GM19351 (cell line): ENCODE data around the gene LYRM2.

Experiments used
- ATAC-seq: cut with Tn5 transposase; IDR thresholded peaks from one replicate; pipeline ENCODE4 v1.9.1; 2021; ENCODE audit warnings: mild to moderate bottlenecking, moderate library complexity; ENCODE audit not compliant: unreplicated experiment

Gene LYRM2

GRCh38 chr6:89596484-89596883 lies 42.1 kb downstream of the LYRM2 start:
- ATAC-seq = no peak

DNA sequence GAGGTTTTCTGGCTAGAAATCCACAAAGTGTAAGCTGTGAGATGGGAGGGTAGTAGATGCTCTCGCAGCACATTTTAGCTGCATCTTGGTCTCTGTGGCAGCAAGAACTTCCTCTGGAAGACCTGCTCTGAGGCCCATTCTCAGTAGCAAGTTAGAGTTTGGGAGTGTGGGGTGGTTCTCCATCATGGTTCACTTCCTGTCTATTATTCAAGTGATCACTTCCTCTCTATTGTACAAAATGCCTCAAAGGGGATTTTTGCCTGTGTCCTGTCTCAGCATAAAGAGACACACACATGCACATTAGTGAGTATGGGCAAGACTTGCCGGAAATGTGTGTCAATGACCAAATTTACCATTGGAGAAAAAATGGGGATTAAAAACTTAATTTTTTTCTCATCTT lies 42.5 kb downstream of the LYRM2 start:
- ATAC-seq = peak; percentile 90

DNA sequence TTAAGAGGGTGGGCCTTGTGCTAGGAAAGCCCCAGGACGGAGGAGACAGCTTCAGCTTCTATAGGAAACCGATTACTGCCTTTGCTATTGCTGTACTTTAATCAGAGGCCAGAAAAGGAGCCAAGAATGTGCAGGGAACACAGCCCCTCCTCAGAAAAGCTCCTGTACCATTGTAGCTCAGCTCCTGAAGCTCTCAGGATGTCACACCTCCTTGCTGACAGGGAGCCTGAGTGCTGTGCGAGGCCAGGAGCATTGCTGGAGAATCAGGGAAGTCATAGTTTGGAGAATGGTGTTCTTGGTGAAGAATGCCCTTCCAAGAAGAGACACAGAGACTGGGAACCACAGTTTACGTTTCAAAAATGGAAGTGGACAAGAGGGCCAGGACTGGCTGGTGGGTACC lies 46.8 kb downstream of the LYRM2 start:
- ATAC-seq = no peak

DNA sequence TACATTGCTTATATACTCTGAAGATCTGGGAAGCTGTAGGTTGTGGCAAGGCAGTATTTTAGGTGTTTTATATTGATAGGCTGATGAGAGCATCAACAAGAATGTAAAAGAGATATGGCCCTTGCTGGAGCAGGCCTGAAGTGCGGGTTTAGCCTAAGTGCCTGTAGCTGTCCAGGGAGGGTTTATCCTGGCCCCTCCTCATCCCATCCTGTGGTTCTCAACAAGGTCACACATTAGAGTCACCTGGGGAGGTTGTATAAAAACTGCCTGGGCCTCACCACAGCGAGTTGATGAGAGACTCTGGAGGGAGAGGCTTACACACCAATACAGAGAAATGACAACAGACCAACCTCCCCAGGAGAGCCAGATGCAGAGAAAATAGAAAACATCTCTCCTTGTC lies 48.4 kb downstream of the LYRM2 start:
- no peak for ATAC-seq

GRCh38 chr6:89589297-89590025 lies 49.1 kb downstream of the LYRM2 start:
- no peak for ATAC-seq

DNA sequence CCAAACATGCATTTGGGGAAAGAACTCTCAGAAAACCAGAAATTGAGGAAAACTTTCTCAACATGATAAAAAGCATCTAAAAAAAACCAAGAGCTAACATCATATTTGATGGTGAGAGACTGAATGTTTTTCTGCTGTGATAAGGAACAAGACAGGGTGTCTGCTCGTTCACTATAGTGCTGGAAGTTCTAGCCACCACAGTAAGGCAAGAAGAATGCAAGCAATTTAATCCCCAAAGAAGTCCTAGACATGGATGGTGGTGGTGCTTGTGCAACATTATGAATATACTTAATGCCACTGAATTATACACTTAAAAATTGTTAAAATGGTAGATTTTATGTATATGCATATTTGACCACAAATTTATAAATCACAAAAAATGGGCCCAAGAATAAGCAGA lies 53.4 kb downstream of the LYRM2 start:
- ATAC-seq = no peak

- no peak for ATAC-seq
Observed at GRCh38 chr6:89584539-89584938, 54.0 kb downstream of the LYRM2 start.

DNA sequence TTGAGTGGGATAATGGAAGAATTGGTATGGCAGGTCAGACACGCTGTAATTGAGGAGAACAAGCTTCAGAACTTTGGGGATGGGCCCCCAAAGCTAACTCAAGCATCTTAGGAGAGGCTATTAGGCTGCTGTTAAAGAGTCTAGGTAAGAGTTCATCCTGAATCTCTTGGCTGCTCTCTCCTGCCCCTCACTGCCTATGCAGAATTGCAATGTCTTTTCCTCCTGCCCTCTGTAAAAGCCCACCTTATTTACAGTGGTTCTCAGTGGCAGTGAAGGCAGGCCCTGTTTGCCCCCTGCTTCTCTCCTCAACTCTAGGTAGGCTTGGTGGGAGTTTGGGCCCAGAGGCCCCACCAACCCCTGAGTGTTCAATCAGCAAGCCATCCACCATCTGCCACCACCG lies 55.0 kb downstream of the LYRM2 start:
- no peak for ATAC-seq

DNA sequence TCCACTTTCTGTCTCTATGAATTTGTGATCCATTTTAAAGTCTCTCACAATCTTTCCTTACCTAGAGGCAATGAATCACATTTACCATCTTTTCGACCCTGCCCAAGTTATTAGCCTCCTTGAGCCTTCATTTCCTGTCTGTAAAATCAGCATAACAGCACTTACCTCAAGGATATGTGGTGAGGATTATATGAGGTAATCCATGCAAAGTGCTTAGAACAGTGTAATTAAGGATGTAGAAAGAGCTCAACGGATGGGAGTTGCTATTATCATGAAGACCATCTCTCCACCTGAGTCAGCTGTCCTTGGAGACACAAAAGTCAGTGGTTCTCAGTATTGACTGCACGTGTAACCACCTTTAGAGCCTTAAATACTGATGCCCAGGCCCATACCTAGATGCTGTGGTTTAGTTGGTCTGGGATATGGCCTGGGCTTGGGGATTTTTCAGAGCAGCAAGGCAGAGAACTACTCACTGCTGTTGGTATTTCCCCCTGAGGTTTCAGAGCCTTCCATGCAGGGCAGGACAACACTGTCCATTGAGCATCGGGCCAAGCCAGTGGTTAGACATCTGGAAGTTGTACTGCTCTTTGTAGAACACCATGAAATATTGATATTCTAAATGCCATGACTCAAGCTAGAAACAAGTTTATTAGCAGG lies 55.8 kb downstream of the LYRM2 start:
- no peak for ATAC-seq

DNA sequence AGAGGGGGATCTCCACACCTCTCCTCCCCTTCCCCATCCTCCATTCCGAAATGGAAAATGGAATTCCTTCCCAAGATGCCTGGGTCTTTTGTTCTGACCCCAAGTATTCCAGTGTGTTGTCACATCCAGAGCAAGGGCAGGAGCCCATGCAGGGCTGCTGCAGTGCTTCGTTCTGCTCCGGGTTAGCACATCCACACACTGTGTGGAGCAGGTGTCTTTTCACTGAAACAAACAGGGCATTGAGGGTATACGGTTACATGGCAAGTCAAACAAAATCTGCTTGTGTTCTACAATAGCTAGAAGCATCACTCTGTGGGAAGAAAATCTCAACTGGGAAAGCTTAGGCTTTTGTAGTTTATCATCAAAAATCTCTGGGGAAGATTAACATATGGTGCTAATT lies 56.9 kb downstream of the LYRM2 start:
- ATAC-seq = no peak

DNA sequence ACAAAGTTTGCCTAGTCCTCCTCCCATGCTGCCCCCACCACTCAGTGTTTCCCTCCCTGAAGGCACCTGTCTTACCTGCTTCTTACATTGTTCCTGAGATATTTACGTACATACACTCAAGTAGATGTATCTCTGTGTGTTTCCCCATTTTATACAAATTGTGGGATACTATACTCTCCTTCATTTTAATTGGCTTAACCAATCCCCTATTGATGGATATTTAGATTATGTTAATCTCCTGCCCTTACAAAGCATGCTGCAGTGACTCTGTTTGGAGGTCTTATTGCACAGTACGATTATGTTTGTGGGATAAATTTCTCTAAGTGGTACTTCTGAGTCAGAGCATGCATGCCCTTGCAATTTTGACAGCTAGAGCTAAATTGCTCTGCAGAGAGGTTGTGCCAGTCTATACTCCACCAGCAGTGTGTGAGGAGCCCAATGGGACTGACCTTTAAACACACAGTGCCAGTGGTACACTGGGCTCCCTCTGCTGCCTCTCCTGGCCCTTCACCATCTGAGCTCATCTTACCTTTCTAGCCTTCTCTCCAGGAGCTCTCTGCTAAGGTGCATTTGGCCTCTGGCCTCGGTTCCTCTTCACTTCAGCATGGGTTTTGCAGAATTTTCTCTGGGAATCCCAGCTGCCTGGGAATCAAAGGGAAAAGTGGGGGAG lies 57.4 kb downstream of the LYRM2 start:
- no peak for ATAC-seq

DNA sequence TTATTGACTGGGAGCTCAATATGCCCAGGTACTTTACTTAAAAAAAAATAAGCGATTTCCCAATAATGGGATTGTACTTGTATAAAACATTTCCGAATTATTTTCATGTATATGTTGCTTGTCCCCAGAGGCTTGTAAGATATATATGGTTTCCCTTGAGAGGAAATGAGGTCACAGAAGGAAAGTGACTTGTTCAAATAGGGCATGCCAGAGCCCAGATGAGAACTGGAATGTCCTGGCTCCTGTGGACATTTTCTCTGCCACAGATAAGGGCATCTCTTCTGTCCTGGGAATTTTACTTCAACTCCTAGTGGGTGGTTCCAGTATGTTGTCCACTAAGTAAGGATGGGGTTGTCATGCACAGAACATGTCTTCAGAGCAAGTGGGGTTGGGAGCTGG lies 63.0 kb downstream of the LYRM2 start:
- ATAC-seq = no peak

DNA sequence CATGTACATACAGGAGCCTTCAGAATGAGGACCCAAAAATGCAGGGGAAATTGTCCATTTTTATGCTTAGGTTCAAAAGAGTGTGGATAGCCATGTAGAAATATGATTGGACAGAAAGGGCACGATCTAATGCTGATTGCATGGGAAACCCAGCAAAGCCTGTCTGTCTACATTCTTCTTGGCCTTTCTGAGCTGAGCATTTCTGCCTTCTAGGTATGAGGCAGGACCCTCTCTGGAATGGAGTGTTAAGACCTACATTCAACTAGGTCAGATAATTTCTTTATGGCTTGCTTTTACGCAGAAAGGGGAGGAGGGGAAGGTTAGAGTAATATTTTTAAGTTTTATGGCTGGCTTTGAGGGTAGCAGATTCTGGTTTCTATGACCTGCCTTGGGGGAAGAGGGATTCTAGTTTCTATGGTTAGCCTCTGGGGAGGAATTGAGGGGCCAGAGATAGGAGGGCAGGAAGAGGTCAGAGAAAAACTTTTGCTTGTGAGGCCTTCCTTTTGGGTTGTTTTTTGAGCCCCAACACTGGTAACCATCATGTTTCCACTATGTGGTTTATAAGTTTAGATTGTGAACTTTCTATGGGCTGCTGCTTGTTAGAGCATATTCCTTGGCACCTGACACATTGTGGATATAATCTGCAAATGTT lies 63.5 kb downstream of the LYRM2 start:
- ATAC-seq = peak; percentile 54

DNA sequence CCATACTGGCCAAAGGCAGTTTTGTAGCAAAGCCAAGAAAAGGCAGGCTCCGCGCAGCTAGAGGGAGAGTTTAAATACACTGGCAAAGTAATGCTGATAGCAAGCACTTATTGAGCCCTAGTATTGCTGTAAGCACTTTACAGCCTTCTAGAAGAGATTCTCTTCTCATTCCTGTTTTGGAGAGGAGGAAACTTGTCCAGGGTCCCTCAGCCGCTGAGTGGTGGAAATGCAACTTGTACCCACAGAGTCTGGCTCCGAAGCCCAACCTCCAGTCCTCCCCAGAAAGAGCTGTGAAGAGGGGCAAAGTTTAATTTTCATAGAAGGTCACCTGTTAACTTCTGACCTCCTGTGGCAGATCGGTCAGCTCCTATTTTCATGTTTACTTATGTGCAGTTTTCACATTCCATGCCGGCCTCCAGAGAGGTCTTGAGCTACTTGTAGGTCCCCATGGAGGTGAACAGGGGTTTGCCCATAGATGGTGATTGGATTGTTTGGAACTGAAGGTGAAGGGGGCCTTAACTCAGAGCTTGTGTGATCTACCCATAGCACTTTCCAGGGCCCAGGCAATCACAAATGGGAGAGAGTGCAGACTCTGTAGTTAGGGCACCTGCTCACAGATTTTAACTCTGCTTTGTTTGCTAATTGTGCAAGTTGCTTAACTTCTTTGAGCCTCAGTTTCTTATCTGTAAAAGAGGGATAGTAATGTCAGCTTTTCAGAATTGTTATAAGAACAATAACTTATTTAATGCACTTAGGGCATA lies 70.7 kb downstream of the LYRM2 start:
- ATAC-seq = no peak

GRCh38 chr6:89566930-89567629 lies 71.5 kb downstream of the LYRM2 start:
- ATAC-seq = no peak

GRCh38 chr6:89566008-89566800 lies 72.3 kb downstream of the LYRM2 start:
- no peak for ATAC-seq

- no peak for ATAC-seq
Observed at GRCh38 chr6:89564752-89565427, 73.7 kb downstream of the LYRM2 start.

DNA sequence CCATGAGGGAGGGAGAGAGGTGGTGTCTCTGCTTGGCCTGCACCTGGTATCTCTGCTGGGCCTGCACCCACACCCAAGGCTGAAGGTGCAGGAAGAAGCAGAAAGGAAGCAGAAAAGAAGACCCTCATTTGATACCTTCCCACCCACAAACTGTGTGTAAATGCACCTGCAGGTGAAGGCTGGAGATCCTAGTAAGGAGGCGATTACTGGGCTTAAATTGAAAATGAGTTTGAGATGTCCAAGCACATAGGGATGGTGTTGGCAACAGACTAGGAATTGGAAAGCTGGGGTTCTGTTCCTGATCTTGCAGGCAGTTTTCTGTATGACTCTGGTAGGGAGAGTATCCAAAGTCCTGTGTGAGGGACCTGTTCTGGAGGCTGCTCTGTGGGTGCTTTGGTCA lies 74.7 kb downstream of the LYRM2 start:
- ATAC-seq = no peak
